ENCODE data around the gene BAMBI.

BAMBI gene

GRCh38 chr10:28676326-28676967 is 874 bp upstream of the BAMBI start:
- DNase-seq, result peak; percentile 32

GRCh38 chr10:28677888-28678686 is 766 bp downstream of the BAMBI start:
- peak; percentile 22 for DNase-seq

- DNase-seq, result no peak
These were observed 1.6 kb downstream of the BAMBI start for GRCh38 chr10:28678687-28679457.

GRCh38 chr10:28679581-28680357 is 2.4 kb downstream of the BAMBI start:
- DNase-seq, result no peak

GRCh38 chr10:28680358-28680752 is 3.0 kb downstream of the BAMBI start:
- no peak for DNase-seq

- no peak for DNase-seq
These were observed 4.0 kb downstream of the BAMBI start for GRCh38 chr10:28681291-28681763.

- DNase-seq, result no peak
These were observed 4.8 kb downstream of the BAMBI start for GRCh38 chr10:28681928-28682750.

GRCh38 chr10:28684157-28684985 is 7.0 kb downstream of the BAMBI start:
- DNase-seq, result no peak

GRCh38 chr10:28684986-28685580 is 7.8 kb downstream of the BAMBI start:
- DNase-seq, result no peak

GRCh38 chr10:28685717-28686116 is 8.4 kb downstream of the BAMBI start:
- no peak for DNase-seq

- no peak for DNase-seq
These were observed 9.7 kb downstream of the BAMBI start for GRCh38 chr10:28686835-28687682.

- no peak for DNase-seq
These were observed 10.3 kb downstream of the BAMBI start for GRCh38 chr10:28687683-28688001.

GRCh38 chr10:28690545-28690944 is 13.2 kb downstream of the BAMBI start:
- no peak for DNase-seq

GRCh38 chr10:28691187-28691694 is 13.9 kb downstream of the BAMBI start:
- no peak for DNase-seq

GRCh38 chr10:28692050-28692449 is 14.7 kb downstream of the BAMBI start:
- no peak for DNase-seq

- no peak for DNase-seq
These were observed 17.2 kb downstream of the BAMBI start for GRCh38 chr10:28694530-28694929.

- no peak for DNase-seq
These were observed 20.8 kb downstream of the BAMBI start for GRCh38 chr10:28698075-28698474.

GRCh38 chr10:28704464-28705161 is 27.3 kb downstream of the BAMBI start:
- no peak for DNase-seq

GRCh38 chr10:28705472-28705871 is 28.2 kb downstream of the BAMBI start:
- DNase-seq, result no peak
